GM18873 (cell line): ENCODE data around the gene MACROD2.

Source experiments
- ATAC-seq: cut with Tn5 transposase; IDR thresholded peaks from one replicate; pipeline ENCODE4 v1.9.1; 2021; ENCODE audit warnings: mild to moderate bottlenecking, moderate library complexity, moderate number of reproducible peaks; ENCODE audit not compliant: unreplicated experiment, low FRiP score

MACROD2 gene

GRCh38 chr20:15396026-15396425 is 1400.7 kb downstream of the MACROD2 start:
- no peak for ATAC-seq

GRCh38 chr20:15396900-15397299 is 1401.6 kb downstream of the MACROD2 start:
- ATAC-seq: no peak

GRCh38 chr20:15399781-15400180 is 1404.5 kb downstream of the MACROD2 start:
- no peak for ATAC-seq

GRCh38 chr20:15406072-15406471 is 1410.8 kb downstream of the MACROD2 start:
- no peak for ATAC-seq

- no peak for ATAC-seq
These were observed 1416.5 kb downstream of the MACROD2 start for GRCh38 chr20:15411781-15412180.

GRCh38 chr20:15415908-15416307 is 1420.6 kb downstream of the MACROD2 start:
- no peak for ATAC-seq

- ATAC-seq: no peak
These were observed 1424.5 kb downstream of the MACROD2 start for GRCh38 chr20:15419856-15420255.

- no peak for ATAC-seq
These were observed 1427.7 kb downstream of the MACROD2 start for GRCh38 chr20:15422966-15423365.

GRCh38 chr20:15439551-15439950 is 1444.2 kb downstream of the MACROD2 start:
- no peak for ATAC-seq

- ATAC-seq: no peak
These were observed 1444.9 kb downstream of the MACROD2 start for GRCh38 chr20:15440049-15440820.

- ATAC-seq: no peak
These were observed 1449.9 kb downstream of the MACROD2 start for GRCh38 chr20:15445056-15445840.

GRCh38 chr20:15446373-15446772 is 1451.1 kb downstream of the MACROD2 start:
- no peak for ATAC-seq

- no peak for ATAC-seq
These were observed 1452.2 kb downstream of the MACROD2 start for GRCh38 chr20:15447549-15447948.

- no peak for ATAC-seq
These were observed 1453.7 kb downstream of the MACROD2 start for GRCh38 chr20:15449061-15449460.

GRCh38 chr20:15451241-15451640 is 1455.9 kb downstream of the MACROD2 start:
- ATAC-seq: no peak

GRCh38 chr20:15455279-15455678 is 1460.0 kb downstream of the MACROD2 start:
- no peak for ATAC-seq

GRCh38 chr20:15461938-15462337 is 1466.6 kb downstream of the MACROD2 start:
- no peak for ATAC-seq

- ATAC-seq: no peak
These were observed 1480.2 kb downstream of the MACROD2 start for GRCh38 chr20:15475483-15475882.

- no peak for ATAC-seq
These were observed 1480.9 kb downstream of the MACROD2 start for GRCh38 chr20:15476186-15476585.

- ATAC-seq: no peak
These were observed 1481.5 kb downstream of the MACROD2 start for GRCh38 chr20:15476781-15477180.

- ATAC-seq: no peak
These were observed 1487.2 kb downstream of the MACROD2 start for GRCh38 chr20:15482525-15482924.

GRCh38 chr20:15485519-15485918 is 1490.2 kb downstream of the MACROD2 start:
- no peak for ATAC-seq
